ENCODE measurements around the gene CHD9.

GRCh38 chr16:53156516-53156915 lies 101.7 kb downstream of the CHD9 start:
- no peak for TF ChIP-seq CTCF (IDR thresholded peaks at IDR 0.05; ENCODE audit: insufficient read depth, low read length, poor library complexity, severe bottlenecking)
- TF ChIP-seq EZH2phosphoT487 (conservative IDR thresholded peaks at IDR 0.05; ENCODE audit: low read length) = no peak
